Measurements from ENCODE around the gene PCBP3. TPM values are rescaled to one million over a fixed set of nuclear protein-coding genes. Genes with fewer than 3 reads are reported as not detected.

PCBP3 gene
- total RNA-seq, 1 donor from 2014 or later: 2.5 TPM

DNA sequence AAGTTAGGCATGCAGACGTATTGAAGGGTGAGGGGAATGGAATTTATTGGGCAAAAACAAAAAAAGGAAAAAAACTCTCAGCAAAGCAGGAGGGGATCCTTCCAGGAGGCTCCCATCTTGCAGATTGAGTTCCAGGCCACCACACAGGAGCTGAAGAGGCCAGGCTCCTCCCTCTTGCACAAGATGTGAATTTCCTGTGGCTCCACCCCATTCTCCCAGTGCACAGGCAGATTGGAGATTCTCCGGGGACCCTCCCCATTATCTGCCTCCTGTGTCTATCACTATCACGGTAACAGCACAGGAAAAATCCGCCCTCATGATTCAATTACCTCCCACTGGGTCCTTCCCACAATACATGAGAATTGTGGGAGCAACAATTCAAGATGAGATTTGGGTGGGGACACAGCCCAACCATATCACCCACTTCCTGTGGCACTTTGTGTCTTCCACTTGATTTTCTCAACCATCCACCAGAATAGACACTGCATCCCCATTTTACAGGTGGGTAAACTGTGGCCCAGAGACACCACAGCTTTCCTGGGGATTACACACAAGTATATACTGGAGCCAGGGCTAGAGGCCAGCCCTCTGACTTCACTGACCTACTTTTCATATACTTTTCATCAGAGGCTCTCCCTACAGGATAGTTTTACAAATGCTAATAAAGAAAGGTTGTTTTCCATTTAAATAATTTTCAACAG is 319.2 kb downstream of the PCBP3 start:
- no peak overlapping the region for H3K27ac Mint-ChIP-seq (ENCODE audit: unreplicated experiment)
- TF ChIP-seq, protein P1, sequence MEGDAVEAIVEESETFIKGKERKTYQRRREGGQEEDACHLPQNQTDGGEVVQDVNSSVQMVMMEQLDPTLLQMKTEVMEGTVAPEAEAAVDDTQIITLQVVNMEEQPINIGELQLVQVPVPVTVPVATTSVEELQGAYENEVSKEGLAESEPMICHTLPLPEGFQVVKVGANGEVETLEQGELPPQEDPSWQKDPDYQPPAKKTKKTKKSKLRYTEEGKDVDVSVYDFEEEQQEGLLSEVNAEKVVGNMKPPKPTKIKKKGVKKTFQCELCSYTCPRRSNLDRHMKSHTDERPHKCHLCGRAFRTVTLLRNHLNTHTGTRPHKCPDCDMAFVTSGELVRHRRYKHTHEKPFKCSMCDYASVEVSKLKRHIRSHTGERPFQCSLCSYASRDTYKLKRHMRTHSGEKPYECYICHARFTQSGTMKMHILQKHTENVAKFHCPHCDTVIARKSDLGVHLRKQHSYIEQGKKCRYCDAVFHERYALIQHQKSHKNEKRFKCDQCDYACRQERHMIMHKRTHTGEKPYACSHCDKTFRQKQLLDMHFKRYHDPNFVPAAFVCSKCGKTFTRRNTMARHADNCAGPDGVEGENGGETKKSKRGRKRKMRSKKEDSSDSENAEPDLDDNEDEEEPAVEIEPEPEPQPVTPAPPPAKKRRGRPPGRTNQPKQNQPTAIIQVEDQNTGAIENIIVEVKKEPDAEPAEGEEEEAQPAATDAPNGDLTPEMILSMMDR (IDR thresholded peaks at IDR 0.05; ENCODE audit: unreplicated experiment): no peak
- H3K9me3 Mint-ChIP-seq (ENCODE audit: unreplicated experiment): peaks cover 5% of the 10 kb centered on the region
- H3K4me1 Mint-ChIP-seq (ENCODE audit: unreplicated experiment): no peaks in the 10 kb centered on the region
- DNase-seq (ENCODE audit: low spot score): no peak
- peaks cover 16% of the 10 kb centered on the region for H3K36me3 Mint-ChIP-seq (ENCODE audit: low read depth, unreplicated experiment)
- no peak overlapping the region for H3K4me3 Mint-ChIP-seq (ENCODE audit: unreplicated experiment)
- peaks cover 2% of the 10 kb centered on the region for H3K27me3 Mint-ChIP-seq (ENCODE audit: unreplicated experiment)

GRCh38 chr21:45963232-45963570 is 319.7 kb downstream of the PCBP3 start:
- H3K27ac Mint-ChIP-seq (ENCODE audit: unreplicated experiment): no peak overlapping the region
- peaks cover 16% of the 10 kb centered on the region for H3K36me3 Mint-ChIP-seq (ENCODE audit: low read depth, unreplicated experiment)
- H3K4me3 Mint-ChIP-seq (ENCODE audit: unreplicated experiment): no peak overlapping the region
- H3K9me3 Mint-ChIP-seq (ENCODE audit: unreplicated experiment): peaks cover 5% of the 10 kb centered on the region
- TF ChIP-seq, protein P1 (IDR thresholded peaks at IDR 0.05; ENCODE audit: unreplicated experiment): no peak
- DNase-seq (ENCODE audit: low spot score): no peak
- H3K4me1 Mint-ChIP-seq (ENCODE audit: unreplicated experiment): no peaks in the 10 kb centered on the region
- H3K27me3 Mint-ChIP-seq (ENCODE audit: unreplicated experiment): peaks cover 2% of the 10 kb centered on the region

DNA sequence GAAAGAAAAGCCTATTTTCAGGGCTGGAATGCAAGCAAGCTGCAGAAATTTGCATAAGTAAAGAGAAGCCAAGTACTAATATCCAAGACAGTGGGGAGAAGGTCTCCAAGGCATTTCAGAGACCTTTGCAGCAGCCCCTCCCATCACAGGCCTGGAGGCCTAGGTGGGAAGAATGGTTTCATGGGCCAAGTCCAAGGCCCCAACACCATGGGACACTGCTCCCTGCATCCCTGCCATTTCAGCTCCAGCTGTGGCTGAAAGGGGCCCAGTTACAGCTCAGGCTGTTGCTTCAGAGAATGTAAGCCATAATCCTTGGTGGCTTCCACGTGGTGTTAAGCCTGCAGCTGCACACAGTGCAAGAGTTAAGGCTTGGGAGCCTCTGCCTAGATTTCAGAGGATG is 321.1 kb downstream of the PCBP3 start:
- Mint-ChIP-seq H3K9me3 (ENCODE audit: unreplicated experiment) (peaks cover 5% of the 10 kb centered on the region), H3K4me1 (ENCODE audit: unreplicated experiment) (no peaks in the 10 kb centered on the region), H3K4me3 (ENCODE audit: unreplicated experiment) (no peak overlapping the region), H3K27ac (ENCODE audit: unreplicated experiment) (no peak overlapping the region), H3K36me3 (ENCODE audit: low read depth, unreplicated experiment) (peaks cover 16% of the 10 kb centered on the region), H3K27me3 (ENCODE audit: unreplicated experiment) (no peaks in the 10 kb centered on the region)
- TF ChIP-seq, protein P1 (IDR thresholded peaks at IDR 0.05; ENCODE audit: unreplicated experiment): no peak
- no peak for DNase-seq (ENCODE audit: low spot score)

DNA sequence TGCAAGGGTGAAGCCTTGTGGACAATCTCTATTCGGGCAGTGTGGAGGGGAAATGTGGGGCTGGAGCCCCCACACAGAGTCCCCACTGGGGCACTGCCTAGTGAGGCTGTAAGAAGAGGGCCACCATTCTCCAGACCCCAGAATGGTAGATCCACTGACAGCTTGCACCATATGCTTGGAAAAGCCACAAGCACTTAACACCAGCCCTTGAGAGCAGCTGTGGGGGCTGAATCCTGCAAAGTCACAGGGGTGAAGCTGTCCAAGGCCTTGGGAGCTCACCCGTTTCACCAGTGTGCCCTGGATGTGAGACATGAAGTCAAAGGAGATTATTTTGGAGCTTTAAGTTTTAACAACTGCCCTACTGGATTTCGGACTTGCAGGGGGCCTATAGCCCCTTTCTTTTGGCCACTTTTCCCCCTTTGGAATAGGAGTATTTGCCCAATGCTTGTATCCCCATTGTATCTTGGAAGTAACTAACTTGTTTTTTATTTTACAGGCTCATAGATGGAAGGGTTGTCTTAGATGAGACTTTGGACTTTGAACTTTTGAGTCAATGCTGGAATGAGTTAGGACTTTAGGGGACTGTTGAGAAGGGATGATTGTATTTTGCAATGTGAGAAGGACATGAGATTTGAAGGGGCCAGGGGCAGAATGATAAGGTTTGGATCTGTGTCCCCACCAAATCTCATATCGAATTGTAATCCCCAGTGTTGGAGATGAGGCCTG is 321.7 kb downstream of the PCBP3 start:
- peaks cover 5% of the 10 kb centered on the region for H3K9me3 Mint-ChIP-seq (ENCODE audit: unreplicated experiment)
- peaks cover 16% of the 10 kb centered on the region for H3K36me3 Mint-ChIP-seq (ENCODE audit: low read depth, unreplicated experiment)
- no peaks in the 10 kb centered on the region for H3K27me3 Mint-ChIP-seq (ENCODE audit: unreplicated experiment)
- H3K4me1 Mint-ChIP-seq (ENCODE audit: unreplicated experiment): no peaks in the 10 kb centered on the region
- TF ChIP-seq, protein P1 (IDR thresholded peaks at IDR 0.05; ENCODE audit: unreplicated experiment): no peak
- no peak for DNase-seq (ENCODE audit: low spot score)
- H3K27ac Mint-ChIP-seq (ENCODE audit: unreplicated experiment): no peak overlapping the region
- no peak overlapping the region for H3K4me3 Mint-ChIP-seq (ENCODE audit: unreplicated experiment)

GRCh38 chr21:45966791-45967394 is 323.4 kb downstream of the PCBP3 start:
- peaks cover 5% of the 10 kb centered on the region for H3K36me3 Mint-ChIP-seq (ENCODE audit: low read depth, unreplicated experiment)
- peaks cover under 1% of the 10 kb centered on the region for H3K9me3 Mint-ChIP-seq (ENCODE audit: unreplicated experiment)
- H3K27me3 Mint-ChIP-seq (ENCODE audit: unreplicated experiment): no peaks in the 10 kb centered on the region
- H3K4me1 Mint-ChIP-seq (ENCODE audit: unreplicated experiment): no peaks in the 10 kb centered on the region
- H3K4me3 Mint-ChIP-seq (ENCODE audit: unreplicated experiment): no peak overlapping the region
- DNase-seq (ENCODE audit: low spot score): no peak
- no peak overlapping the region for H3K27ac Mint-ChIP-seq (ENCODE audit: unreplicated experiment)
- TF ChIP-seq, protein P1 (IDR thresholded peaks at IDR 0.05; ENCODE audit: unreplicated experiment): no peak
